ENCODE data around the gene FUT2.
"Not testable (repeated sequence)": the region's sequence is repeated elsewhere in the genome, so short reads cannot be mapped to it uniquely, and the experiment has no call there.

The FUT2 gene

GRCh38 chr19:48687776-48688175, 8.0 kb upstream of the FUT2 start:
- no peak for TF ChIP-seq CTCF (IDR thresholded peaks at IDR 0.05; ENCODE audit: low read depth, low read length)
- no peak for DNase-seq (ENCODE audit: extremely low read depth, low read depth)

- no peak for TF ChIP-seq CTCF (IDR thresholded peaks at IDR 0.05; ENCODE audit: low read depth, low read length)
- no peak for DNase-seq (ENCODE audit: extremely low read depth, low read depth)
These were observed 6.3 kb upstream of the FUT2 start for GRCh38 chr19:48689449-48689848.

GRCh38 chr19:48693629-48694028, 2.1 kb upstream of the FUT2 start:
- DNase-seq (ENCODE audit: extremely low read depth, low read depth): not testable (repeated sequence)

GRCh38 chr19:48696353-48697010, 711 bp downstream of the FUT2 start:
- no peak for DNase-seq (ENCODE audit: extremely low read depth, low read depth)
- no peak for TF ChIP-seq CTCF (IDR thresholded peaks at IDR 0.05; ENCODE audit: low read depth, low read length)

GRCh38 chr19:48698046-48698445, 2.3 kb downstream of the FUT2 start:
- TF ChIP-seq CTCF (IDR thresholded peaks at IDR 0.05; ENCODE audit: low read depth, low read length): no peak
- DNase-seq (ENCODE audit: extremely low read depth, low read depth): no peak

GRCh38 chr19:48702701-48703100, 6.9 kb downstream of the FUT2 start:
- no peak for TF ChIP-seq CTCF (IDR thresholded peaks at IDR 0.05; ENCODE audit: low read depth, low read length)
- no peak for DNase-seq (ENCODE audit: extremely low read depth, low read depth)

- no peak for DNase-seq (ENCODE audit: extremely low read depth, low read depth)
These were observed 7.5 kb downstream of the FUT2 start for GRCh38 chr19:48703316-48703715.

More at GRCh38 chr19:48703316-48703715, 7.5 kb downstream of the FUT2 start:
- TF ChIP-seq CTCF (IDR thresholded peaks at IDR 0.05; ENCODE audit: low read depth, low read length): no peak

All from AG09319 (cell line).